ENCODE results near the gene ABLIM2. TPM values are rescaled to one million over a fixed set of nuclear protein-coding genes. Genes with fewer than 3 reads are reported as not detected.

The ABLIM2 gene
- total RNA-seq, 4 donors from 2014 or later: 177 to 281 (median 244) TPM

DNA sequence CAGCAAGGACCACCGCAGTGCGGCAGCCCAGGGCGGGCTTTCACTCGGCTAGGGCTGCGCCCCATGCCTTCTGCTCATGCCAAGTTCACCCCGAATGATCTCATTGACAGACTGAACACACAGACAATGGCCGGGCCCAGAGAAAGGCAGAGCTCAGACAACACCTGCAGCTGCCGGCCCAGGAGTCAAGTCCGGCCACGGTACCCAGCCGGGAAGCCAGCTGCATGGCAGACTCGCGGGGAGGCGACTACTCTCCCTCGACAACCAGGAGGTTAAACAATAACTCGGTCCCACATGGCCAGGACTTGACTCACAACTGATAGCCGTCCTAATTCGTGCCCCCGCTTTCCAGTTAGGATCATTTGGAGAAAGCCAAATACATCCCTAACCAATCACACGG lies 50.4 kb downstream of the ABLIM2 start:
- intact Hi-C loops (cut with DNase I; ENCODE audit: low total_unique reads): no loop called here
- H3K9me3 ChIP-seq: no peaks in the 10 kb centered on the region
- DNase-seq: no peak
- no peak for ATAC-seq
- H3K27me3 ChIP-seq: no peaks in the 10 kb centered on the region
- peaks cover 0 to 44% of the 10 kb centered on the region in 2 donors for H3K36me3 ChIP-seq
- H3K4me3 ChIP-seq: no peak overlapping the region
- H3K4me1 ChIP-seq: peaks cover 61 to 69% of the 10 kb centered on the region in 2 donors
- in situ Hi-C loops (cut with MboI; ENCODE audit: low sequenced_read_pairs in 4 of 4): loop anchor here in 3 of 4 donors (10.0 kb wide), 1 partner anchor 57 kb away; no protein-coding TSS in a partner anchor
- no peak for TF ChIP-seq POLR2A (IDR thresholded peaks at IDR 0.05)
- TF ChIP-seq CTCF (IDR thresholded peaks at IDR 0.05 in 4 of 5, conservative IDR thresholded peaks at IDR 0.05 in 1 of 5): no peak
- peak overlapping the region; percentile 93 to 100 (median 98) for H3K27ac ChIP-seq

DNA sequence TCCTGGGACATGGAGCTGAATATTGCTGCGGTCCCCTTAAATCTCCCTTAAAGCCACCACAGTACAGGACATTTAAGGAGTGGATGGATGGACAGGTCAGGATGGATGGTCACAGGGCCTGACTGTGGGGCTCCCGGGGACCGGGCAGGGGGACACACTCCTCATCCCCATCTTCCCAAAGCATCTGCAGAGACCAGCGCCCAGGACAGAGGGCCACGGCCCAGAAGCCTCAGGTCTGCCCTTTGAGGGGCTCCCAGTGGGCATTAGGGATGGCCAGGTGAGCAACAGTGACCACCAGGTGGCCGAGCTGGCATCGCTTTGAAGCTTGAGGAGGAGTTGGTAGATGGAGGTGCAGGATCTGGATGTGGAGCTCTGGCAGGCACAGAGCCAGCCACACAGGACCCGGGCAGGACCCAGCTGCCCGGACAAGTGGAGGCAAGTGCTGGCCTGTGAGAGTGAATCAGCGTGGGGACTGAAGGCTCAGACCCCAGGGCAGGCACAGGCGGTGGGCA lies 51.4 kb downstream of the ABLIM2 start:
- Histone ChIP-seq H3K4me1 (peaks cover 62 to 68% of the 10 kb centered on the region in 2 donors), H3K9me3 (no peaks in the 10 kb centered on the region), H3K36me3 (peaks cover 0 to 46% of the 10 kb centered on the region in 2 donors), H3K4me3 (no peak overlapping the region), H3K27me3 (no peaks in the 10 kb centered on the region), H3K27ac (peak overlapping the region; percentile 93 to 100 (median 98))
- TF ChIP-seq CTCF (IDR thresholded peaks at IDR 0.05 in 4 of 5, conservative IDR thresholded peaks at IDR 0.05 in 1 of 5): peak in 1 of 5 experiments; percentile 32
- no peak for TF ChIP-seq POLR2A (IDR thresholded peaks at IDR 0.05)
- in situ Hi-C loops (cut with MboI; ENCODE audit: low sequenced_read_pairs in 4 of 4): loop anchor here in 3 of 4 donors (10.0 kb wide), 1 partner anchor 58 kb away; no protein-coding TSS in a partner anchor
- DNase-seq (no peak), ATAC-seq (no peak)
- intact Hi-C loops (cut with DNase I; ENCODE audit: low total_unique reads): no loop called here

GRCh38 chr4:8106451-8107025 lies 52.1 kb downstream of the ABLIM2 start:
- TF ChIP-seq POLR2A (IDR thresholded peaks at IDR 0.05) (no peak), CTCF (IDR thresholded peaks at IDR 0.05 in 4 of 5, conservative IDR thresholded peaks at IDR 0.05 in 1 of 5) (no peak)
- Histone ChIP-seq H3K27ac (peak overlapping the region; percentile 93 to 100 (median 98)), H3K4me3 (no peak overlapping the region), H3K9me3 (no peaks in the 10 kb centered on the region), H3K4me1 (peaks cover 63 to 70% of the 10 kb centered on the region in 2 donors), H3K27me3 (no peaks in the 10 kb centered on the region), H3K36me3 (peaks cover 0 to 46% of the 10 kb centered on the region in 2 donors)
- intact Hi-C loops (cut with DNase I; ENCODE audit: low total_unique reads): no loop called here
- ATAC-seq: no peak
- no peak for DNase-seq
- in situ Hi-C loops (cut with MboI; ENCODE audit: low sequenced_read_pairs in 4 of 4): loop anchor here in 3 of 4 donors (10.0 kb wide), 1 partner anchor 58 kb away; no protein-coding TSS in a partner anchor

DNA sequence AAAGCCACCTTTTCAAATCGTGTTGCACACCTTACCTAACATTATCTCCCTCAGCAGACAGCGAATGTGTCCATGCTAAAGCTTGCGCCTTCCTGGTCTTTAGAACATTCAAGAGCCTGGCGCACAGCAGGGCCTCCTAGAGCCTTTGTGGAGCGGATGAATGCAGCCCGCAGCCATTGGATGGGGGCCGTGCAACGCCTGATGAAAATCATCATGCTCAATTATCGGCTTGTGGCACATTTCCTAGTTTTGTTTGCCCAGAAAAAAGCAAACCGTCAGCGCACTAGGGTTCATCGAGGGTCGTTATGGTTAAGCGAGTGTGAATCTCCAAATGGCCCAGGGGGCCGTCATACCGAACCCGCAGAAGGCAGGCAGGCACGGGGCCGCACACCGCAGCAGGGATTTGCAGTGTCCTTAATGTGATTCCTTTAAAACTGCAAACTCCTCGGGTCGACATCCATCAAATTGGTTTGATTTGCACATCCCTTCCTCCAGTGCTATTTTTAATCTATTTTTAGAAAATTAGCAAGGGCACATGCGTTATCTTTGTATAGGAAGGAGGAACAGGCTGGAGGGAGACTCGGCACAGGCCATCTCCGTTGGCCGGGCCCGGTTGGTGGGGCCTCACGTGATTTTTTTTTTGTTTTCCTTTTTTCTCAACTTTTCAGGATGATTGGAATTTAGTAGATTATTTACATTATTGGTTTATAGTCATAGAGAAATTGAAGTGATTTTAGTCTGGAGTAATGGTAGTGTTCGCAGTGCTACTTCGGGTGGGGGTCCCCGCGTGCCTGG lies 53.1 kb downstream of the ABLIM2 start:
- Histone ChIP-seq H3K27ac (peak overlapping the region; percentile 93 to 100 (median 98)), H3K27me3 (no peaks in the 10 kb centered on the region), H3K9me3 (no peaks in the 10 kb centered on the region), H3K36me3 (peaks cover 0 to 38% of the 10 kb centered on the region in 2 donors), H3K4me1 (peaks cover 59 to 65% of the 10 kb centered on the region in 2 donors), H3K4me3 (no peak overlapping the region)
- peak in 1 of 5 experiments; percentile 9 for TF ChIP-seq CTCF (IDR thresholded peaks at IDR 0.05 in 4 of 5, conservative IDR thresholded peaks at IDR 0.05 in 1 of 5)
- TF ChIP-seq POLR2A (IDR thresholded peaks at IDR 0.05): no peak
- DNase-seq: no peak
- intact Hi-C loops (cut with DNase I; ENCODE audit: low total_unique reads): no loop called here
- no peak for ATAC-seq
- in situ Hi-C loops (cut with MboI; ENCODE audit: low sequenced_read_pairs in 4 of 4): loop anchor here in 3 of 4 donors (10.0 kb wide), 1 partner anchor 59 kb away; no protein-coding TSS in a partner anchor

Data from gastrocnemius medialis (tissue), 4 donors.